Right atrium auricular region (tissue), 2 donors: ENCODE measurements around the gene CNRIP1. TPM values are rescaled to one million over a fixed set of nuclear protein-coding genes. Genes with fewer than 3 reads are reported as not detected.

Experiments used
- DNase-seq: peaks from one replicate; pipeline ENCODE4 v3.0.0-alpha.2; 2019; ENCODE audit warnings: low spot score
- H3K27ac ChIP-seq, 2 donors: fragments of 200-600 bp; sonication (generic); 1 replicate in 1 of 2; 2 replicates in 1 of 2; pipeline ENCODE4 v1.5.1; 2016 to 2019
- H3K27me3 ChIP-seq, 2 donors: fragments of 200-600 bp; sonication (generic); one replicate each; pipeline versions ENCODE4 v1.5.1 to v1.6.0; 2017 to 2019
- H3K36me3 ChIP-seq: fragments of 200-600 bp; sonication (generic); one replicate; pipeline ENCODE4 v1.5.1; 2016
- H3K4me1 ChIP-seq, 2 donors: fragments of 200-600 bp; sonication (generic); one replicate each; pipeline versions ENCODE4 v1.5.1 to v1.6.0; 2017 to 2019
- H3K4me3 ChIP-seq, 2 donors: fragments of 200-600 bp; sonication (generic); 1 replicate in 1 of 2; 2 replicates in 1 of 2; pipeline ENCODE4 v1.5.1; 2017 to 2019; ENCODE audit warnings: mild to moderate bottlenecking in 1 of 2, moderate library complexity in 1 of 2
- H3K9me3 ChIP-seq, 2 donors: fragments of 200-600 bp; sonication (generic); one replicate each; pipeline ENCODE4 v1.5.1; 2019
- CTCF ChIP-seq, 2 donors: fragments of 200-600 bp; sonication (generic); IDR thresholded peaks; one replicate each; pipeline ENCODE4 v1.5.1; 2019; ENCODE audit warnings: antibody characterized with exemption in 2 of 2
- total RNA-seq, 2 donors: library from RNA; depleted of rRNA; stranded (reverse); fragments of >200 nt; gene quantifications; one replicate each; pipeline ENCODE4 v1.1.0, GENCODE V29; 2016

Gene CNRIP1
- total RNA-seq, 2 donors from 2014 or later: 9.9 to 24.9 TPM

- Histone ChIP-seq H3K27ac (no peak overlapping the region), H3K4me1 (peaks cover 0 to 5% of the 10 kb centered on the region in 2 donors), H3K4me3 (no peak overlapping the region), H3K9me3 (no peaks in the 10 kb centered on the region), H3K36me3 (no peaks in the 10 kb centered on the region), H3K27me3 (no peaks in the 10 kb centered on the region)
- no peak for DNase-seq
- no peak for TF ChIP-seq CTCF (IDR thresholded peaks at IDR 0.05)
These were observed 5.3 kb upstream of the CNRIP1 start for GRCh38 chr2:68325056-68325455.

GRCh38 chr2:68320118-68320641 lies 431 bp upstream of the CNRIP1 start:
- H3K4me1 ChIP-seq: peaks cover 0 to 18% of the 10 kb centered on the region in 2 donors
- H3K4me3 ChIP-seq: peak overlapping the region; percentile 62 to 78
- H3K36me3 ChIP-seq: peaks cover 14% of the 10 kb centered on the region
- no peaks in the 10 kb centered on the region for H3K27me3 ChIP-seq
- no peak for TF ChIP-seq CTCF (IDR thresholded peaks at IDR 0.05)
- DNase-seq: no peak
- peak overlapping the region; percentile 89 to 91 for H3K27ac ChIP-seq
- no peaks in the 10 kb centered on the region for H3K9me3 ChIP-seq

- DNase-seq: no peak
- H3K4me1 ChIP-seq: peaks cover 0 to 18% of the 10 kb centered on the region in 2 donors
- peak overlapping the region; percentile 62 to 78 for H3K4me3 ChIP-seq
- H3K36me3 ChIP-seq: peaks cover 16% of the 10 kb centered on the region
- no peak for TF ChIP-seq CTCF (IDR thresholded peaks at IDR 0.05)
- peak overlapping the region; percentile 89 to 91 for H3K27ac ChIP-seq
- peaks cover 0 to 6% of the 10 kb centered on the region in 2 donors for H3K9me3 ChIP-seq
- H3K27me3 ChIP-seq: no peaks in the 10 kb centered on the region
These were observed 793 bp downstream of the CNRIP1 start for GRCh38 chr2:68318914-68319397.

- Histone ChIP-seq H3K36me3 (peaks cover 16% of the 10 kb centered on the region), H3K9me3 (peaks cover 0 to 6% of the 10 kb centered on the region in 2 donors), H3K4me3 (peak overlapping the region; percentile 62 to 78), H3K27ac (peak overlapping the region; percentile 89 to 91), H3K4me1 (peaks cover 0 to 18% of the 10 kb centered on the region in 2 donors), H3K27me3 (no peaks in the 10 kb centered on the region)
- TF ChIP-seq CTCF (IDR thresholded peaks at IDR 0.05): no peak
- DNase-seq: no peak
These were observed 1.5 kb downstream of the CNRIP1 start for GRCh38 chr2:68317971-68318913.

GRCh38 chr2:68316111-68316510 lies 3.6 kb downstream of the CNRIP1 start:
- TF ChIP-seq CTCF (IDR thresholded peaks at IDR 0.05): no peak
- no peaks in the 10 kb centered on the region for H3K27me3 ChIP-seq
- H3K9me3 ChIP-seq: peaks cover 0 to 6% of the 10 kb centered on the region in 2 donors
- H3K4me3 ChIP-seq: no peak overlapping the region
- DNase-seq: no peak
- no peak overlapping the region for H3K27ac ChIP-seq
- peaks cover 16% of the 10 kb centered on the region for H3K36me3 ChIP-seq
- peaks cover 0 to 18% of the 10 kb centered on the region in 2 donors for H3K4me1 ChIP-seq
